Activated gamma-delta T cell (primary cell): ENCODE data around the gene GPSM1.

Source experiments
- DNase-seq: peaks from one replicate; lab custom pipeline; 2025; lab: John Stamatoyannopoulos, UW

The GPSM1 gene

GRCh38 chr9:136377341-136378169 is 50.2 kb downstream of the GPSM1 start:
- no peak for DNase-seq

- no peak for DNase-seq
Measured at GRCh38 chr9:136378170-136379002, 51.0 kb downstream of the GPSM1 start.

DNA sequence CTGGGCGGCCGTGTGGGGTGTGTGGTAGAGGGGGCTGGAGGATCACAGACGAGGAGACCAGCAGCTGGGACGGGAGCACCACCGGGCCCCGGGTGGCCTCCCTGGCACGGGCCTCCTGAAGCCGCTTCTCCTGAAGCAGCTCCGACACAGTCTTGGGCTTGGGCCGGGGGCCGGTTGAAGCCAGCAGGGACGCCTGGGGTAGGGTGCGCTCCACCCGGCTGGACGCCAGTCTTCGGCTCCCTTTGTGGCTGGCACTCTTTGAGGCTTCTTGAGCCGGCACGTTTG is 51.6 kb downstream of the GPSM1 start:
- DNase-seq: no peak

- DNase-seq: no peak
Measured at GRCh38 chr9:136379401-136379800, 52.1 kb downstream of the GPSM1 start.

- DNase-seq: no peak
Measured at GRCh38 chr9:136379891-136380290, 52.6 kb downstream of the GPSM1 start.

DNA sequence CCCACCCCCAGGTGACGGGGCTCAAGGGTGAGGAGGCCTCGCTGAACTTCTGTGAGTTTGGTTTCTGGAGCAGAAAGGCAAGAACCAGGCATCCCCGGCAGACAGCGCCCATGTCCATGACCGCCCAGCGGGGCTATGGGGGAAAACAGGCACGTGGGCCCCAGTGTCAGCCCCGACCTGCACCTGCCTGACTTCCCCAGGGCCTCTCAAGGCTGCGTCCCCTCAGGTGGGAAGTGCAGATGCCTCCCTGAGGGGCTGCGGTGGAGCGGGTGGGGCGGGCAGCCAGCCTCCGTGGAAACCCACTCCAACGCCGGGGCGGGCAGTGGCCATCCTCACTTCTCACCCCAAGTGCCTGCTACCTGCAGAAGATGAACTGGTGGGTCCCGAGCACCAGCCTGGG is 53.0 kb downstream of the GPSM1 start:
- no peak for DNase-seq

- no peak for DNase-seq
Measured at GRCh38 chr9:136381311-136381710, 54.0 kb downstream of the GPSM1 start.

GRCh38 chr9:136381966-136382513 is 54.7 kb downstream of the GPSM1 start:
- DNase-seq: no peak

- DNase-seq: no peak
Measured at GRCh38 chr9:136383436-136383835, 56.1 kb downstream of the GPSM1 start.

GRCh38 chr9:136385015-136385414 is 57.7 kb downstream of the GPSM1 start:
- no peak for DNase-seq

DNA sequence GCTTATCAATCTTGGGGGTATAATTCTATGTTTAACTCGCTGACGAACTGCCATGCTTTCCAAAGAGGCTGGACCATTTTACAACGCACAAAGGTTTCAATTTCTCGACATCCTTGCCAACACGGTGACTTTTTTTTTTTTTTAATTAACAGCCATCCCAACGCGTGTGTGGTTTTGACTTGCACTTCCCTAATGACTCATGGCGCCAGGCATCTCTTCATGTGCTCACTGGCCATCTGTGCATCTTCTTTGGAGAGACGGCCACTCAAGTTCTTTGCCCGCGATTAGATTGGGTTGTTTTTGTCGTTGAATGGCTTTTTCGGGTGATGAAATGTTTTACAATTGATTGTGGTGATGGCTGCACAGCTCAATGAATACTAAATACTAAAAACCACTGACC is 58.7 kb downstream of the GPSM1 start:
- no peak for DNase-seq

GRCh38 chr9:136387217-136387616 is 59.9 kb downstream of the GPSM1 start:
- no peak for DNase-seq

GRCh38 chr9:136389396-136389795 is 62.1 kb downstream of the GPSM1 start:
- DNase-seq: no peak

GRCh38 chr9:136391737-136392537 is 64.6 kb downstream of the GPSM1 start:
- DNase-seq: no peak

DNA sequence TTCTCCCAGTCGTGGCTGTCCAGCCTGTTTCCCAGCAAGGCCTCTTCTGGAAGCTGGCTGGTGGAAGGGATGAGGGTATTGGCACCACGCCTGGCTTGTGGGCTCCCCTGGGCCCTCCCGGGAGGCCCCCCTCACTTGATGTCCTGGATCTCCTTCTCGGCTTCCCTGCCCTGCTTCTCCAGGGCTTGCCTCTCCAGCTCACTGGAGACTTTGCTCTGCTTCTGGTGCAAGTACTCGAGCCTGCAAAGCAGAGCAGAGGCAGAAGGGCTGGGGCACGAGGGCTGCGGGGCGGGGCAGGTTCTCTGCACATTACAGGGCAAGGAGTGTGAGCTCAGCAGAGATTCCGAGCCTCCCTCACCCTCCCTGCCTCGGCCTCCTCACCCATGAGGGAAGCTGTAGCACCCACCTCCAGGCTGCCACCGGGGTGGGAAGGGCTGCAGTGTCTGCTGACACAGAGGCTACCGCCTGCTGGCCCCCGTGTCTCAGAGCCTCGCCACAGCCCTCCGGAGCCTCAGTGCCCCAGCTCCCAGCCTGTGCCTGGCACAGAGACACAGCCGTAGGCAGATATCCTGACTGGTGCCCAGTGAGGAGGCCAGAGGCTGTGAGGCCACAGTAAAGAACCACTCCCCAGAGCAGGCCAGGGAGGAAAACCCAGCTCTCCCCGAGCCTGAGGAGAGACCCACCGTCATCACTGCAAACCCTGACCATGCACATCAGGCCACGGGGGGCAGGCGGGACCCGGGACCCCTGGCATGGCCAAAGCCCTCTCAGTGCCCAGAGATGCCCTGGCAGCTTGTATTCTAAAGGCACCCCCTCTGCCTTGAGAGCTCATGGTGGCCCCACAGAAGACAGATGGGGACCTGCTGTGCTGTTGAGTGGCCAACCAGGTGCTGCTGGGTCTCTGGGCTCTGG is 65.5 kb downstream of the GPSM1 start:
- DNase-seq: no peak

GRCh38 chr9:136393531-136393930 is 66.2 kb downstream of the GPSM1 start:
- no peak for DNase-seq

- no peak for DNase-seq
Measured at GRCh38 chr9:136394312-136395019, 67.1 kb downstream of the GPSM1 start.

GRCh38 chr9:136395020-136395340 is 67.6 kb downstream of the GPSM1 start:
- DNase-seq: no peak

GRCh38 chr9:136395345-136396218 is 68.2 kb downstream of the GPSM1 start:
- DNase-seq: no peak

DNA sequence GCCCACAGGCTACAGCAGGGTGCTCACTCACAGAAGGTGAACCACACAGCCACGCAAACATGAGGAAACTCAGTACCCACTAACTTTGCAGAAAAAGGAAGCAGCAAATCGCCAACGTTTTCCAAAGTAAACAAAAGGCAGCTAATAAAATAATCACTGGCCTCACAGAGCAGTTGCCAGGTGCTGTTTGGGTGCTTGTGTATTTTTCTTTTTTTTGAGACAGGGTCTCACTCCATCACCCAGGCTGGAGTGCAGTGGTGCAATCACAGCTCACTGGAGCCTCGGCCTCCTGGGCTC is 68.8 kb downstream of the GPSM1 start:
- no peak for DNase-seq
